GM18867 (cell line): ENCODE results near the gene HAL.

ENCODE experiments used
- ATAC-seq: cut with Tn5 transposase; IDR thresholded peaks from one replicate; pipeline ENCODE4 v1.9.1; 2021; ENCODE audit warnings: mild to moderate bottlenecking, moderate library complexity; ENCODE audit not compliant: unreplicated experiment

The HAL gene

GRCh38 chr12:95942524-95943329, 53.4 kb downstream of the HAL start, which contains the start of gene CCDC38:
Gene CCDC38 (minus strand): TSS chr12:95942614. CDS start chr12:95936509, 6,105 bp downstream.
- ATAC-seq: peak; percentile 99

DNA sequence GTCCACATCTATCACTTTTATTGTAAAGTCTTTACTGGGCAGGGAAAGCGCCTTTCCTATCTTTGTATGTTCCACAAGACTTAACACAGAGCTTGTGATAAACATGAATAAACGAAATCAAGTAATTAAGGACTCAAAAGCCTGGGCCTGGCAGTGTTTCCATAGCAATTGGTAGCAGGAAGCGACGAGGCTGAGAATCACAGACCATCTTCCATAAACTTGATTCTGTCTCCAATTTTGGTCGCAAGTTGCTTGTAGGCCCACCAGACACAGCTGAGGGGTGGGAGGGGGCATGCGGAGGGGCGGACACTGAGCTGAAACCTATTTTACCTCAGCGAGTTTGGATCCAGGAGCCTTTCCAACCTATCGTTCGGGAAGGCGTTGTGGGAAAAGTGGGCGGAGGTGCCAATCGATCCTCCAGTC, 54.0 kb downstream of the HAL start:
- no peak for ATAC-seq

- no peak for ATAC-seq
Measured at GRCh38 chr12:95940514-95940913, 55.6 kb downstream of the HAL start.
